Tibial nerve (tissue), 4 donors: Measurements from ENCODE around the gene EYA3. TPM values are rescaled to one million over a fixed set of nuclear protein-coding genes. Genes with fewer than 3 reads are reported as not detected.

ENCODE experiments used
- DNase-seq, 2 donors: peaks; one replicate each; pipeline ENCODE4 v3.0.0-alpha.2; 2019; ENCODE audit warnings: low spot score in 2 of 2
- H3K27ac ChIP-seq, 4 donors: fragments of 200-600 bp; sonication (generic) in 3 of 4; one replicate each; pipeline ENCODE4 v1.5.1; 2017 to 2019; ENCODE audit warnings: mild to moderate bottlenecking in 1 of 4
- H3K27me3 ChIP-seq, 2 donors: fragments of 200-600 bp; sonication (generic) in 1 of 2; one replicate each; pipeline versions ENCODE4 v1.5.1 to v1.6.0; 2017 to 2019
- H3K36me3 ChIP-seq, 3 donors: fragments of 200-600 bp; sonication (generic); one replicate each; pipeline ENCODE4 v1.5.1; 2018 to 2019
- H3K4me1 ChIP-seq, 4 donors: fragments of 200-600 bp; sonication (generic) in 3 of 4; one replicate each; pipeline ENCODE4 v1.5.1; 2017 to 2019
- H3K4me3 ChIP-seq, 4 donors: fragments of 200-600 bp; sonication (generic) in 3 of 4; one replicate each; pipeline ENCODE4 v1.5.1; 2017 to 2019; ENCODE audit warnings: mild to moderate bottlenecking in 1 of 4, moderate library complexity in 1 of 4
- H3K9me3 ChIP-seq, 4 donors: fragments of 200-600 bp; sonication (generic) in 3 of 4; one replicate each; pipeline ENCODE4 v1.5.1; 2017 to 2019
- EP300 ChIP-seq, 2 donors: sonication (generic); formaldehyde crosslinking; IDR thresholded peaks; one replicate each; pipeline ENCODE4 v1.6.1; 2017; ENCODE audit warnings: antibody characterized with exemption in 2 of 2, mild to moderate bottlenecking in 1 of 2
- POLR2A ChIP-seq, 2 donors: fragments of 450-650 bp; IDR thresholded peaks; one replicate each; pipeline ENCODE4 v1.6.1; 2017; ENCODE audit warnings: antibody characterized with exemption in 2 of 2, mild to moderate bottlenecking in 2 of 2, moderate library complexity in 2 of 2
- WGBS, 2 donors: methylation state at CpG; one replicate each; pipeline ENCODE4 v1.1.5; 2018; 5-methylcytosine and 5-hydroxymethylcytosine counted together
- total RNA-seq, 4 donors: library from RNA; depleted of rRNA; stranded (reverse); fragments of >200 nt; gene quantifications; one replicate each; pipeline ENCODE4 v1.1.0, GENCODE V29; 2016
- TF ChIP-seq, protein P1 (sequence below), 5 experiments: fragments of 200-600 bp in 3 of 5; fragments of 450-650 bp in 2 of 5; sonication (generic) in 3 of 5; IDR thresholded peaks; one replicate each; pipeline ENCODE4 v1.5.1; 2016 to 2019; ENCODE audit warnings: antibody characterized with exemption in 5 of 5, mild to moderate bottlenecking in 3 of 5, moderate library complexity in 2 of 5

EYA3 gene
- total RNA-seq, 4 donors from 2014 or later = 9.2 to 17.6 (median 14.6) TPM

DNA sequence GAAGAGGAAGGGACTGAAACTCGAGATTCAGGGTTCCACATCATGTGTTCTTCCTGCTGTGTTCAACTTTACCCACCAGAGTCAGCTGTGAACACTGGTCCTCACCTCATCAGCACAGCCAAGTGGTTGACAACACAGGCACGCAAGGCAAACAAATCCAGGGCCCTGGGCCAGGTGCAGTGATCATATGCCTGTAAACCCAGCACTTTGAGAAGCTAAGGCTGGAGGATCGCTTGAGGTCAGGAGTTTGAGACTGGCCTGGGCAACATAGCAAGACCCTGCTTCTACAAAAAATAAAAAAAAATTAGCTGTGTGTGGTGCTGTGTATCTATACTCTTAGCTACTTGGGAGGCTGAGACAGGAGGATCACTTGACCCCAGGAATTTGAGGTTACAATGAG lies 137.0 kb downstream of the EYA3 start:
- Histone ChIP-seq H3K9me3 (no peaks in the 10 kb centered on the region), H3K4me3 (no peak overlapping the region), H3K36me3 (no peaks in the 10 kb centered on the region), H3K27ac (no peak overlapping the region), H3K27me3 (no peaks in the 10 kb centered on the region), H3K4me1 (no peaks in the 10 kb centered on the region)
- no peak for DNase-seq
- 53 to 54% methylated on average over 3 of the region's 3 CpGs for WGBS, 2 donors
- no peak for TF ChIP-seq POLR2A (IDR thresholded peaks at IDR 0.05)
- no peak for TF ChIP-seq EP300 (IDR thresholded peaks at IDR 0.05)
- TF ChIP-seq, protein P1, sequence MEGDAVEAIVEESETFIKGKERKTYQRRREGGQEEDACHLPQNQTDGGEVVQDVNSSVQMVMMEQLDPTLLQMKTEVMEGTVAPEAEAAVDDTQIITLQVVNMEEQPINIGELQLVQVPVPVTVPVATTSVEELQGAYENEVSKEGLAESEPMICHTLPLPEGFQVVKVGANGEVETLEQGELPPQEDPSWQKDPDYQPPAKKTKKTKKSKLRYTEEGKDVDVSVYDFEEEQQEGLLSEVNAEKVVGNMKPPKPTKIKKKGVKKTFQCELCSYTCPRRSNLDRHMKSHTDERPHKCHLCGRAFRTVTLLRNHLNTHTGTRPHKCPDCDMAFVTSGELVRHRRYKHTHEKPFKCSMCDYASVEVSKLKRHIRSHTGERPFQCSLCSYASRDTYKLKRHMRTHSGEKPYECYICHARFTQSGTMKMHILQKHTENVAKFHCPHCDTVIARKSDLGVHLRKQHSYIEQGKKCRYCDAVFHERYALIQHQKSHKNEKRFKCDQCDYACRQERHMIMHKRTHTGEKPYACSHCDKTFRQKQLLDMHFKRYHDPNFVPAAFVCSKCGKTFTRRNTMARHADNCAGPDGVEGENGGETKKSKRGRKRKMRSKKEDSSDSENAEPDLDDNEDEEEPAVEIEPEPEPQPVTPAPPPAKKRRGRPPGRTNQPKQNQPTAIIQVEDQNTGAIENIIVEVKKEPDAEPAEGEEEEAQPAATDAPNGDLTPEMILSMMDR (IDR thresholded peaks at IDR 0.05) = no peak

DNA sequence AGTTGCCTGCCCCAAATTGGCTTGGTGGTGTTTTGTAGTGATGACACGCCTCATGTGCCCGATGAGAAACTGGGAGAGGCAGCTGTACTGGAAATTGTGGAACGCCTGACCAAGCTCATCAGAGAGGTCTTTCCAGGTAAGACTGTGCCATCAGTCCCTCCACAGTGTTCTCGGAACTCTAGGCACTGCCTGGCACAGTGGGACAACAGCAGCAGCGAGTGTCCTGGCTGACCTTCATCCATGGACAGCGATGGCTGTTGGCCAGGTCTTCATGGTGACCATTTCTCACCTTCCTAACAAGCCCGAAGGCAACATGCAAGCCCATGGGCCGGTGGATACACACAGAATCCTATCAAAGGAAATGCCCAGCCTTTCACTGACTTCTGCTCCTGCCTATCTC lies 139.4 kb downstream of the EYA3 start:
- WGBS, 2 donors = 92 to 94% methylated on average over 8 of the region's 8 CpGs
- Histone ChIP-seq H3K9me3 (no peaks in the 10 kb centered on the region), H3K4me3 (no peak overlapping the region), H3K36me3 (no peaks in the 10 kb centered on the region), H3K27me3 (no peaks in the 10 kb centered on the region), H3K4me1 (no peaks in the 10 kb centered on the region), H3K27ac (no peak overlapping the region)
- TF ChIP-seq EP300 (IDR thresholded peaks at IDR 0.05) (no peak), POLR2A (IDR thresholded peaks at IDR 0.05) (no peak)
- TF ChIP-seq, protein P1 (IDR thresholded peaks at IDR 0.05) = no peak
- no peak for DNase-seq

DNA sequence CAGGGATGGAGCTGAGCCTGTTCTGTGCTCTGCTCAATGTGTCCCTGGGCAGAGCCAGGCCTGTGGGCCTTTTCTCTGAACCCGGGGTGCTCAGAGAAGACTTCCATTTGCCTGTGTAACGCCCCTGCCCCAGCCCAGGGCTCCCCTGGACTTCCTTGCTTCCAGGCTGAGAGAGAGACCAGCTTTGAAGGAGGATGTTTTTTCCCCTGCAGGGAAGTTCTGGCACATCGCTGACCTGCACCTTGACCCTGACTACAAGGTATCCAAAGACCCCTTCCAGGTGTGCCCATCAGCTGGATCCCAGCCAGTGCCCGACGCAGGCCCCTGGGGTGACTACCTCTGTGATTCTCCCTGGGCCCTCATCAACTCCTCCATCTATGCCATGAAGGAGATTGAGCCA lies 143.4 kb downstream of the EYA3 start:
- Histone ChIP-seq H3K9me3 (no peaks in the 10 kb centered on the region), H3K4me3 (no peak overlapping the region), H3K27me3 (no peaks in the 10 kb centered on the region), H3K36me3 (no peaks in the 10 kb centered on the region), H3K27ac (no peak overlapping the region), H3K4me1 (no peaks in the 10 kb centered on the region)
- DNase-seq = no peak
- 88 to 89% methylated on average over 5 of the region's 5 CpGs for WGBS, 2 donors
- TF ChIP-seq POLR2A (IDR thresholded peaks at IDR 0.05) (no peak), EP300 (IDR thresholded peaks at IDR 0.05) (no peak)
- TF ChIP-seq, protein P1 (IDR thresholded peaks at IDR 0.05) = no peak

DNA sequence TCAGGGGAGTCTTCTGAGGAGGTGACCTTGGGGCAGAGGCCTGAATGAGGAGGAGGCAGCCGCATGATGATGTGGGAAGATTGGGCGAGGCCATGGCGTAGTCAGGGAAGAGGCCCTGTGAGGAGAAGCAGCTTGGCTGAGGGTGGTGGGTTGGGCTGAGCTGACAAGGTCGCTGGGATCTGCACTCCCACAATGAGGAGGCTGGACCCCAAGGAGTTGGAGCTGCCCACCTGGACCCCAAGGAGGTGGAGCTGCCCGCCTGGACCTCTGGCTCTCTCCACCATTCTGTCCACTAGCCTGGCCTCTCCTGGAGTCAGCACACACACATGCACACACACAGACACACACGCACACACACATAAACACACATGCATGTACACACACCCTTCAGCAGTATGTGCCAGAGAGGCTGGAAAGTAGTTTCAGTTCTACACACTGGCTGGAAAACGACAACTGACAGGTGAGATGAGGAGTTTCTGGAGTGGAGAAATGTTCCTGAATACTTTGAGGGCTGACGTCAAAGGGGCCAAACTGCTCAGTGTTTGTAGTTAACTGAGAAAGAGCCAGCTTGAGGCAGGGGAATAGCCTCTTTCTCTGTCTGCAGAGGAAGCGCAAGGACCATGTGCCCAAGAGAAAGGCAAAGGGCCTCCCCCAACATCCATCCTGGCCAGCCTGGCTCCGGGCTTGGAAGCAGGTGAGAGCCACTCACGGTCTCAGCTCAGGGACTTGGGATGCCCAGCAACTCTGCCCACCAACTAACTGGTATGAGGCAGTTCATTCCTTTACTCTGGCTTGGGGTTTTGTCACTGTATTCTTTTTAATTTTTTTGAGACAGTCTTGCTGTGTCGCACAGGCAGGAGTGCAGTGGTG lies 146.5 kb downstream of the EYA3 start:
- Histone ChIP-seq H3K27me3 (no peaks in the 10 kb centered on the region), H3K9me3 (no peaks in the 10 kb centered on the region), H3K27ac (no peak overlapping the region), H3K4me1 (no peaks in the 10 kb centered on the region), H3K4me3 (no peak overlapping the region), H3K36me3 (no peaks in the 10 kb centered on the region)
- no peak for TF ChIP-seq POLR2A (IDR thresholded peaks at IDR 0.05)
- TF ChIP-seq EP300 (IDR thresholded peaks at IDR 0.05) = no peak
- TF ChIP-seq, protein P1 (IDR thresholded peaks at IDR 0.05) = no peak
- DNase-seq = no peak
- WGBS, 2 donors = 78 to 80% methylated on average over 12 of the region's 12 CpGs

DNA sequence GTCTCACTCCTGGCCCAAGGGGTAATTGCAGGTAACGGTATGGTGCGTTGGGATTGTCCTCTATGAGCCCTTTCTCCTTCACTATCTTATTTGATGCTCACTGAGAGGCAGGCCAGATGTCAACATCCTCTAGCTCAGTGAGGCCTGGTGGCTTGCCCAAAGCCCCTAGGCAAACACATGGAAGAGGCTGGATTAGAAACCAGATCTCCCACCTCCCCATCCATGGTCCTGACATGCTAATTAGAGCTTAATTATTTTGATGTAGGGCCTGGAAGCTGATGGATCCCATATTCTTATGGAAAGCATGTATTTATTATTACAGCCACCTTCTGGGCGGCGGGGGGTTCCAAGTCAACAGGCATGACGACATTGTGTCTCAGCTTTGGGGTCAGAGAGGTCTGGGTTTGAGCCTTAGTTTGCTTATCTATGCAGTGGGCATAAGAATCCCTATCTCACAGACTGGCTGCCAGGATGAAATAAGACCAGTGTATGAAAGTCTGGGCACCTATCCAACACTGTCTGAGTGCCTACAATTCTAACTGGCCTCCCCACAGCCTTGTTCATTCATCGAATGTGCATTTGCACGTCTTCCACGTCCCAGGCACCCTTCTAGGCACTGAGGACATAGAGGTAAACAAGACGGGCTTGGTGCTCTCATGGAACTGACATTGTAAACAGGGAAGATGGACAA lies 147.4 kb downstream of the EYA3 start:
- Histone ChIP-seq H3K36me3 (no peaks in the 10 kb centered on the region), H3K27ac (no peak overlapping the region), H3K27me3 (peaks cover 0 to 3% of the 10 kb centered on the region in 2 donors), H3K4me1 (no peaks in the 10 kb centered on the region), H3K9me3 (no peaks in the 10 kb centered on the region), H3K4me3 (no peak overlapping the region)
- WGBS, 2 donors = 73 to 90% methylated on average over 9 of the region's 9 CpGs
- TF ChIP-seq EP300 (IDR thresholded peaks at IDR 0.05) (no peak), POLR2A (IDR thresholded peaks at IDR 0.05) (no peak)
- TF ChIP-seq, protein P1 (IDR thresholded peaks at IDR 0.05) = no peak
- no peak for DNase-seq
